Body of pancreas (tissue), 4 donors: ENCODE measurements around the gene CNTNAP2.

Experiments used
- POLR2A ChIP-seq, 3 donors: fragments of 450-650 bp; IDR thresholded peaks; one replicate each; pipeline ENCODE4 v1.6.1; 2016; ENCODE audit warnings: antibody characterized with exemption in 3 of 3, mild to moderate bottlenecking in 2 of 3
- TF ChIP-seq, protein P1 (sequence below), 7 experiments: fragments of 450-650 bp in 4 of 7; fragments of 200-600 bp in 3 of 7; sonication (generic) in 3 of 7; IDR thresholded peaks; one replicate each; pipeline ENCODE4 v1.5.1; 2016 to 2019; ENCODE audit warnings: antibody characterized with exemption in 7 of 7

DNA sequence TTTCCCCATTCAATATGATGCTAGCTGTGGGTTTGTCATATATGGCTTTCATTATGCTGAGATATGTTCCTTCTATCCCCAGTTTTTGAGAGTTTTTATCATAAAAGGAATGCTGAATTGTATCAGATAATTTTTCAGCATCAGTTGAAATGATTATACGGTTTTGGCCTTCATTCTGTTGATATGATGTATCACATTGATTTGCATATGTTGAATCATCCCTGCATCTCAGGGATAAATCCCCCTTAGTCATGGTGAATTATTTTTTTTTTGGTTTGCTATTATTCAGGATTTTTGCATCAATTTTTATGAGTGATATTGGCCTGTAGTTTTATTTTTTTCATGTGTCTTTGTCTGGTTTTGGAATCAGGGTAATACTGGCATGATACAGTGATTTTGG, 1321.6 kb downstream of the CNTNAP2 start:
- TF ChIP-seq, protein P1, sequence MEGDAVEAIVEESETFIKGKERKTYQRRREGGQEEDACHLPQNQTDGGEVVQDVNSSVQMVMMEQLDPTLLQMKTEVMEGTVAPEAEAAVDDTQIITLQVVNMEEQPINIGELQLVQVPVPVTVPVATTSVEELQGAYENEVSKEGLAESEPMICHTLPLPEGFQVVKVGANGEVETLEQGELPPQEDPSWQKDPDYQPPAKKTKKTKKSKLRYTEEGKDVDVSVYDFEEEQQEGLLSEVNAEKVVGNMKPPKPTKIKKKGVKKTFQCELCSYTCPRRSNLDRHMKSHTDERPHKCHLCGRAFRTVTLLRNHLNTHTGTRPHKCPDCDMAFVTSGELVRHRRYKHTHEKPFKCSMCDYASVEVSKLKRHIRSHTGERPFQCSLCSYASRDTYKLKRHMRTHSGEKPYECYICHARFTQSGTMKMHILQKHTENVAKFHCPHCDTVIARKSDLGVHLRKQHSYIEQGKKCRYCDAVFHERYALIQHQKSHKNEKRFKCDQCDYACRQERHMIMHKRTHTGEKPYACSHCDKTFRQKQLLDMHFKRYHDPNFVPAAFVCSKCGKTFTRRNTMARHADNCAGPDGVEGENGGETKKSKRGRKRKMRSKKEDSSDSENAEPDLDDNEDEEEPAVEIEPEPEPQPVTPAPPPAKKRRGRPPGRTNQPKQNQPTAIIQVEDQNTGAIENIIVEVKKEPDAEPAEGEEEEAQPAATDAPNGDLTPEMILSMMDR (IDR thresholded peaks at IDR 0.05), result no peak
- no peak for TF ChIP-seq POLR2A (IDR thresholded peaks at IDR 0.05)
